ENCODE measurements around the gene OR2V1.
"Not testable (repeated sequence)": the region's sequence is repeated elsewhere in the genome, so short reads cannot be mapped to it uniquely, and the experiment has no call there.

OR2V1 gene

DNA sequence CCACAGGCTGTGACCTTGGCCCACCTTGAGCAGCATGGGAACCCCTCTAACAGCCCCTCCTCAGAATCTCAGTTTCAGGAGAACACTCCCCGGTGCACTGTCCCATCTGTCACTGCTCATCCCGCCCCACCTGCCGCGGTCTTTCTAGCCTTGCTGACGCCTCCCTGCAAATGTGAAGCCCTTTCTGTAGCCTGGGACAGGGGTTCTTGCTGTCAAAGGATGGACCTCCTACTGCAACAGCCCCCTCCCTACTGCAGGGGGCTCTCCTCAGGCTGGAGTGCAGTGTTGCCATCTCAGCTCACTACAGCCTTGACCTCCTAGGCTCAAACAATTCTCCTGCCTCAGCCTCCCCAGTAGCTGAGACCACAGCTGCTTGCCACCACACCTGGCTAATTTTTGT is 20.0 kb downstream of the OR2V1 start:
- DNase-seq, result peak in 1 of 42 donors; percentile 11
- intact Hi-C loops (cut with DNase I), result no loop called here

DNA sequence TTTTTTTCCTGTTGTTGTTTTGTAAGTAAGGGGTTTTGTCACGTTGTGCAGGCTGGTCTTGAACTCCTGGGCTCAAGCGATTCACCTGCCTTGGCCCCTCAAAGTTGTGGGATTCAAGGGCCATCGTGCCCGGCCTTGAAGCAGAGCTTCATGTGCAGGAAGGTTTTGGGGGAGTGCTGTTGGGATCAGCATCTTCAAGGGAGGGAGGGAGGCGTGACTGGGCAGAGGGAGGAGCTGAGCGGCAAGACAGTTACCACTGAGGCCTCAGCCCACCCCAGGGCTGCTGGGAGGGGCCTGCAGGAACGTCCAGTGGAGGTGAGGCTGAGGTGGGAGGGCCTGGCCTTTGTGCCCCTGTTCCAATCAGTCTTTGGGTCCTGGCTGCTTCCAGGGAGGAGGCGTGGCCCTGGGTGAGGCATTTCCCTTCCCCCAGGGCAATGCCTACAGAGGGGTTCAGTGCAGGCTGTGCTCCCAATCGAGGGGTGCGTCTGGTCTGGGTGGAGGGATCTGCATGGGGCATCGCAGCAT is 21.4 kb downstream of the OR2V1 start:
- intact Hi-C loops (cut with DNase I), result no loop called here

DNA sequence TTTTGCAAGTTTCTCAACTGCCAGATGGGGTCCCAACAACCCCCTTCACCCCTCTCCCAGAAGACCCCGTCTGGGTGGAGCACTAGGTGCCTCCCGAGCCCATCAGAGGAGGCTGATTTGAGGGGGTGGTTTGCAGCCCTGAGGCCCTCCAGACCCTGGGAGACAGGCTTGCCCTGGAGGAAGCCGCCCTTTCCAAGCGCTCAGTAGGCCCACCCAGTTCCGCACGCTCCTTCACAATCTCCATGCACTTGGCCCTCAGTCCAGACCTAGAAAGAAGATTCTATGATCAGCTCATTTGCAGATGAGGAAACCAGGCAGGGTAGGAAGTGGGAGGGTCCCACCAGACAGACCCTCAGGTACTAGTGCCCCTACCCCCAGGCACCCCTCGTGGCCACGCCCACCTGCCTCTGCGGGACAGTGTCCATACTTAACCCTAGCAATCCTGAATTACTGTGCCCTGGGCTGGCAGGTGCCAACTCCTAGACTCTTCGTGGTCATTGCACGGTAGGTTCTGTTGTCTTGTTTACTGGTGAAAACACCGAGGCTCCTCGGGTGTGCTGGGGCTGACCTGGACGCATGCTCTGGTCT is 22.3 kb downstream of the OR2V1 start:
- intact Hi-C loops (cut with DNase I), result no loop called here
- peak in 1 of 42 donors; percentile 14 for DNase-seq

More for the DNA sequence above, 21.4 kb downstream of the OR2V1 start:
- DNase-seq, result peak in 1 of 42 donors; percentile 19

DNA sequence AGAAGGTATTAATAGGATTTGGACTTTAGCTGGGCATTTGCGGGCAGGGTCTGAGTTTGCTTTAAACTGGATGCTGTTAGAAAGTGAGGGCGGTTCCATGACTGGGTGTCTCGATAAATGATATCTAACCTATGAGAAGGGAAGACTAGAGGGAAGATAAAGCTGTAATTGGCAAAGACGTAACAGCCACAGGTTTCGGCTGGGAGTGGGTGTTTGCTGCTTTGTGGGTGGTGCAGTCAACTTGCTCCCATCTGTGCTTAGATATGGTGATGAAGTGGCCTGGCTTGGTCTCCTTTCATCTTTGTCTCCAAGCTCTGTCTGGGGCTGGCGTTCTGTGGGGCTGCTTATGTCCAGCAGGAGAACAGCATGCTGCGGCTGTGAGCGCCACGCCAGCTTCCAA is 23.3 kb downstream of the OR2V1 start:
- DNase-seq, result peak in 2 of 42 donors; percentile 11 to 21
- intact Hi-C loops (cut with DNase I), result no loop called here

DNA sequence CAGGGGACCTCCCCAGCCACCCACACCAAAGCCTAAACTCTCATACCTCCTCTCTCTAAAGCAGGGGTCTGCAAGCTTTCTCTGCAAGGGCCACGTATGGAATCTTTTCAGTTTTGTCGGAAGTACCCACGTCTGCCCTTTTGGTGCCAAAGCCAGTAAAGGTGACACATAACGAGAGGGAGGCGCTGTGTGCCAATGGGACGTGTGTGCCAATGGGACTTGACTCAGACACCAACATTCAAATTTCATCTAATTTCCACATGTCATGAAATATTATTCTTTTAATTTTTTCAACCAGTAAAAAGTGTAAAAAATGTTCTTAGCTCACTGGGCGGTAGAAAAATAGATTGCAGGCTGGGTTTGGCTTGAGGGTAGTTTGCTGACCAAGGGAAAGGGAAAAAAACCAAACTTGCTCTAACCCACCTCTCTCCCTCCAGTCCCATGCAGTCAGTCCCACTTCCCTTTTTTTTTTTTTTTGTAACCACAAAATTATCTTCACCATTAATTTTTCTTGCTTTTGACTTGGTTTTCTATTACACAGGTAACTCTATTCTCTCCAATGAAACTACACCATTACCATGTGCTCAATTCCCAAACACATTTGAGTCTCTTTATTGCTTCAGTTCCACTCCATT is 25.5 kb downstream of the OR2V1 start:
- peak in 2 of 42 donors; percentile 6 to 17 for DNase-seq
- intact Hi-C loops (cut with DNase I), result no loop called here

DNA sequence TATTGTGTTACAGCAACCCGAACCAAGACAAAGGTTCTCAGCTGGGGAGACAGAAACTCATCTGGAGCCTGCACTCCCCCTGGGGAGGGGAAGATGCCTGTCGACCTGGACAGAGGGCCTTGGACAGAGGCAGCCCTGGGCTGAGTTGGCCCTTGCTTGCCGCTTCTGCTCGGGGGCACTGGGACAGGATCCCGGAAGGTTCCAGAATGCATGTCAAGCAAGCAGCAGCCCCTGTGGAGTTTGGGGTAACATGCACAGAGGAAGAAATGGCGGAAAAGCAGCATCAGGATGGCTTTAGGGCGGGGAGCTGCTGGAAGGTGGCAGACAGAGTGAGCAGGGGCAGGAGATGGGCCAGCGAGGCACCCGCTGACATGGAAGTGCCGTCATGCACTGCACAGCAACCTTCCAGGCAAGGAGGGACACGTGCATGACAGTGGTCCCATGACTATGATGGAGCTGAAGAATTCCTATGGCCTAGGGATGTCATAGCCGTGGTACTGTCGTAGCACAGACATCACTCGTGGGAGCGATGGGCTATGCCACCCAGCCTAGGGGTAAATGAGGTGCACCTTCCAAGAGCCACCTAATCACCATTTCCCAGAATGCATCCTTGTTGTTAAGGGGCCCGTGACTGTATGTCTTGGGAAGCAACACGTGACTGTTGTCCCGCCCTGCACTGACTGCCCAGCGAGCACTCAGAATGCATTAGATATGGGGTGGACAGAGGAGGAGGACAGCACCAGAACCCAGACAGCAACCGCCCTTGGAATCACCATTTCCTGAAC is 26.2 kb downstream of the OR2V1 start:
- DNase-seq, result peak in 1 of 42 donors; percentile 18
- intact Hi-C loops (cut with DNase I), result not testable (repeated sequence)

DNA sequence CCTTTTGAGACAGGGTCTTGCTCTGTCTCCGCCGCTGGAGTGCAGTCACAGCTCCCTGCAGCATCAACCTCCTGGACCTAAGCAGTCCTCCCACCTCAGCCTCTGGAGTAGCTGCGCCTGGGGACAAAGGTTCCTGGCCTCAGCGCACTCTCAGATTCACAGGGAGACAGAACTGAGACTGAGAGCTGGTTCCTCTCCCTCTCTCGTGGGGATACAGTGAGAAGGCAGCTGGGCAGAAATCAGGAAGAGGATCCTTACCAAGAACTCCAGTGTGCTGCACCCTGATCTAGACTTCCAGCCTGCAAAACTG is 26.8 kb downstream of the OR2V1 start:
- peak in 1 of 42 donors; percentile 24 for DNase-seq
- intact Hi-C loops (cut with DNase I), result not testable (repeated sequence)

DNA sequence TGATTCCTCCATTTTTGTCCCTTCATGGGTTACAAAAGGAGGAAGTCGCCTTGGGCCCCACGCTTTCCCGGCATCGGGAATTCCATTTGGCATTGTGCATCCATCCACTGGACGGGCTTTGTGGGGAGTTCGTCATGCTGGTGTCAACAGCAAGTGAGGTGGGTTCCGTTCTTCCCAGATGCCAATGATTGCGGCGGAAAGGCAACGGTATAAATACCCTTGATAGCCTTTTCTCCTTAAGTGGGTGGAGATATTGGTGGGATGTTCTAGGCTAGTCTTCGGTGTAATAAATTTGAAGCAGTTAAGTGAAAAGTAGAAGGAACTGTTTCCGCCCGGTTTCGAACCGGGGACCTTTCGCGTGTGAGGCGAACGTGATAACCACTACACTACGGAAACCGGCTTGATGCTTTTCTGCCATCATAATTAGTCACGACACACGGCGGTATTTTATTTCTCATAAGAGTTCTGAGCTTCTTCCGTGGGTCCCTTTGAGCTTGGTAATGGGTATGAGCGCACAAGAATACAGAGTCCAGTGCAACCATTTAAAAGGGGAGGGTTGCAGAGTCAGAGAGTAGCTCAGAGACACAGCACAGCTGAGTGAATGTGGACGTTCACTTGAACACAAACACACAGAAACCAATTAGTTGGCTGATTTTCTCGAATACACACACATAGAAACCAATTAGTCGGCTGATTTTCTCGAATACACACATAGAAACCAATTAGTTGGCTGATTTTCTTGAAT is 28.9 kb downstream of the OR2V1 start:
- DNase-seq; intact Hi-C loops (cut with DNase I): not testable (repeated sequence)

DNA sequence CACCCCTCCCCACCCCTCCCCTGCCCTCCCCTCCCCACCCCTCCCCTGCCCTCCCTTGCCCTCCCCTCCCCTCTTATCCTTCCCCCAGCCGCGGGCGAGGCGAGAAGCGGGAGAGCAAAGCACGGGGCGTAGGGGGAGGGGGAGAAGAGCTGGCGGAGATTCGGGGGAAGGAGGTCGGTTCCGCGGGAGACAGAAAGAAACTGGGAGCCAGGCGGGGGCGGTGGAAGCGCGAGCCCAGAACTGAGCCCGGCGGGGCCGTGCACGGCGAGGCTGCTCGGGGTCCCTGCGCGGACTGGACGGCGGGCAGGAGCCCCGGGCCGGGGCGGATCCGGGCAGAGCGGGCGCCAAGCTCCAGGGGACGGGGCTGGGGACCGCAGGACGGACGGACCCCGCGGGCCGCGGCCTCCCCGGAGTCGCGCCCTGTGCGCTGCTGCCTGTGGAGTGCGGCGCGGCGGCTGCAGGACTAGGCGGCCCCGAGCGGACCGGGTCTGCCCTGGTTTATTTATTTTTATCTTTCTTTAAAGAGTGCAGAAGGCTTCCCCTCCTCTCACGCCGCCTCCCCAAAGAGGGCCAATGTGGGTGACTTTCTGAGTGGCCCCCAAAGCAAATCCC is 29.8 kb downstream of the OR2V1 start:
- DNase-seq, result peak in 1 of 42 donors; percentile 35
- intact Hi-C loops (cut with DNase I), result not testable (repeated sequence)

DNA sequence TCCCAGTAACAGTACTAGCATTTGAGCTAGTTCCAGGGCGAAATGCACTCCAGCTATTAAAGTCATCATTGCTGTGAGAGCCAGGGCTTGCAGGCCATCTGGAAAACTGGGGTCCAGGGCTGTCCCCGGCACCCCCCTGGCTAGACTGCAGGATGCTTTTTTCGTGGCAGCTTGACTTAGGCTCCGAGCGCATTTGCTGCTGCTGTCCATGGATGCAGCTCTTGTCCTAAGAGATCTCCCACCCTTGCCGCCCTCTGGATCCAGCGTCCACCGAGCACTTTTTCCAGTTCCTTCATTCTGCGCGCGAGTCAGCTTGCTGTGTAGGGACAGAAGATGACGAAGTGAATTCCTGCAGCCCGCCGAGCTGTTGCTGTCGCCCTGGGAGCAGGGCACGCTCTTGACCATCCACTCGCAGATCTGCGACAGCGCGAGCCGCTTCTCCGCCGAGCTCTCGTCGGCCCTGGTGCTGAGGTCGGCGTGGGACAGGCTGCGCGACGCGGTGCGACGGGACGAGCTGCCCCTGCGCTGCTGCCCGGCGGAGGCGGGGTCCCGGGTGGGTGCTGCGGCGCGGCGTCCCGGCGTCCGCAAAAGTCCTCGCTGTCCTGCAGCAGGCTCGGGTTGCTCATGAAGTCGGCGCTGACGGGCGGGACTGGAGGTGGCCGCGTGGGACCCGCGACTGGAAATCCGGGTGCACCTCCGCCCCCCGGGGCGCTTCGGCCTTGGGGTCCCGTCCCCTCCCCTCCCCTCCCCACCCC is 30.7 kb downstream of the OR2V1 start:
- peak in 1 of 42 donors; percentile 26 for DNase-seq
- intact Hi-C loops (cut with DNase I), result no loop called here

DNA sequence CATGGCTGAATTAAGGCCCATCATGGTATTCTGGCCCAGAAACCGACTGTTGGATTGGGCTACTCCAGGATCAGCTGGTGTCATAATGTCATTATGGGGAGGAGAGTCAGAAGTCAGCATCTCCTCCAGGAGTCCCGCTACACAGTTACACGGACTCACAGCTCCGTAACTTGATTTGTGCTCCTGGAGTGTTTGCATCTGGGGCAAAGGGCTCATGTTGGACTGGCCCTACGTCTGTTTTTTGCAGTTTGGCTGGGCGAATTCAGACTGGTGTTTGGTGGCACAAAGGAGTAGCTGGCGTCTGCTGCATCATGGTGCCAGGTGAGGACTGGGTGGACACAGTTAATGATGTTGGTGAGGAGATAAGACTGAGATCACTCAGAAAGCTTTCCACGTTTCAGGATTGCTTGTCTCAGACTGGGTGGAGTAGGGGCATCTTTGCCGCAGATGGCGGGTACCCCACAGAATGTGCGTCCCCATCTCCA is 31.3 kb downstream of the OR2V1 start:
- intact Hi-C loops (cut with DNase I), result no loop called here
- peak in 1 of 42 donors; percentile 2 for DNase-seq

DNA sequence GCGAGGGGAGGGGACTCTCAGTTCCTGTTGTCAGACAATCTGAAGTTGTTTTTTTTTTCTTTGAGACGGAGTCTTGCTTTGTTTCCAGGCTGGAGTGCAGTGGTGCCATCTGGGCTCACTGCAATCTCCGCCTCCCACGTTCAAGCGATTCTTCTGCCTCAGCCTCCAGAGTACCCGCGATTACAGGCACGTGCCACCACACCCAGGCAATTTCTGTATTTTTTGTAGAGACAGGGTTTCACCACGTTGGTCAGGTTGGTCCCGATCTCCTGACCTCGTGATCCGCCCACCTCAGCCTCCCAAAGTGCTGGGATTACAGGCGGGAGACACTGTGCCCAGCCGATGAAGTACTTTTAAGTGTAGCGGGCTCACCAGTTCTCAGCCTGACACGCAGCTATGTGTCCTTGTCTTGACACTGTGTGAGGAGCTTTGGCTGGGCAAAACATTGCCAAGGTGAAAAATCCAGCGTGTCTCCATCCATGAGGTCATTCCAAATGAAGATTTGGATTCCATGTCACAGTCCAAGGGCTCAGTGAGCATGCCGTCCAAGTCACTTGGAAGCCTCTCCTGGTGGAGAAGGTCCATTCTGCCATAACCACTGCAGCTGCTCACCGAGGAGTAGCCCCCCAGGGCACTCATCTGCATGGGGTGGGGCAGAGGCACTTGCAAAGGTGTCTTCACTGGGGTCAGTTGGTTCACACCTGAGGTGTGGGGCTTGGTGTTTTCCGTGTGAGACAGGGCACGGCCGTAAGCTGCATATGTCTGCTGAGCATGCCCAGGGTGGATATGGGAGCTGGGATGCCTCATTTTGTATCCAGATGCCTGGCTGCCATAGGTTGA is 32.0 kb downstream of the OR2V1 start:
- intact Hi-C loops (cut with DNase I), result no loop called here
- no peak for DNase-seq

DNA sequence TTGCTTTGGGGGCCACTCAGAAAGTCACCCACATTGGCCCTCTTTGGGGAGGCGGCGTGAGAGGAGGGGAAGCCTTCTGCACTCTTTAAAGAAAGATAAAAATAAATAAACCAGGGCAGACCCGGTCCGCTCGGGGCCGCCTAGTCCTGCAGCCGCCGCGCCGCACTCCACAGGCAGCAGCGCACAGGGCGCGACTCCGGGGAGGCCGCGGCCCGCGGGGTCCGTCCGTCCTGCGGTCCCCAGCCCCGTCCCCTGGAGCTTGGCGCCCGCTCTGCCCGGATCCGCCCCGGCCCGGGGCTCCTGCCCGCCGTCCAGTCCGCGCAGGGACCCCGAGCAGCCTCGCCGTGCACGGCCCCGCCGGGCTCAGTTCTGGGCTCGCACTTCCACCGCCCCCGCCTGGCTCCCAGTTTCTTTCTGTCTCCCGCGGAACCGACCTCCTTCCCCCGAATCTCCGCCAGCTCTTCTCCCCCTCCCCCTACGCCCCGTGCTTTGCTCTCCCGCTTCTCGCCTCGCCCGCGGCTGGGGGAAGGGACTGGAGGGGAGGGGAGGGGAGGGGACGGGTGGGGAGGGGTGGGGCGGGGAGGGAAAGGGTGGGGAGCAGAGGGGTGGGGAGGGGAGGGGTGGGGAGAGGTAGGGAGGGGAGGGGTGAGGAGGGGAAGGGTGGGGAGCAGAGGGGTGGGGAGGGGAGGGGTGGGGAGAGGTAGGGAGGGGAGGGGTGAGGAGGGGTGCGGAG is 33.0 kb downstream of the OR2V1 start:
- DNase-seq; intact Hi-C loops (cut with DNase I): not testable (repeated sequence)

DNA sequence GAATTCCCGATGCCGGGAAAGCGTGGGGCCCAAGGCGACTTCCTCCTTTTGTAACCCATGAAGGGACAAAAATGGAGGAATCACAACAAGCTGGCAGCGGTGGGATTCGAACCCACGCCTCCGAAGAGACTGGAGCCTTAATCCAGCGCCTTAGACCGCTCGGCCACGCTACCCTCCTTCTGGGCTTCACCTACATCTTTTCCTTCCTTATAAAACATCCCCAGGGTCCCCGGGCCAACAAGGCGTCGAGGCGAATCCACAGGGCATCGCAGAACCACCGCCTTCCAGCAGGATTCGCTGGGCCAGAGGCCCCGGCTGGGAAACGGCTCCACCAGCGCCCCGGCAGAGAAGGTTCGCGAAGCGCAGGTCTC is 33.6 kb downstream of the OR2V1 start:
- DNase-seq; intact Hi-C loops (cut with DNase I): not testable (repeated sequence)

DNA sequence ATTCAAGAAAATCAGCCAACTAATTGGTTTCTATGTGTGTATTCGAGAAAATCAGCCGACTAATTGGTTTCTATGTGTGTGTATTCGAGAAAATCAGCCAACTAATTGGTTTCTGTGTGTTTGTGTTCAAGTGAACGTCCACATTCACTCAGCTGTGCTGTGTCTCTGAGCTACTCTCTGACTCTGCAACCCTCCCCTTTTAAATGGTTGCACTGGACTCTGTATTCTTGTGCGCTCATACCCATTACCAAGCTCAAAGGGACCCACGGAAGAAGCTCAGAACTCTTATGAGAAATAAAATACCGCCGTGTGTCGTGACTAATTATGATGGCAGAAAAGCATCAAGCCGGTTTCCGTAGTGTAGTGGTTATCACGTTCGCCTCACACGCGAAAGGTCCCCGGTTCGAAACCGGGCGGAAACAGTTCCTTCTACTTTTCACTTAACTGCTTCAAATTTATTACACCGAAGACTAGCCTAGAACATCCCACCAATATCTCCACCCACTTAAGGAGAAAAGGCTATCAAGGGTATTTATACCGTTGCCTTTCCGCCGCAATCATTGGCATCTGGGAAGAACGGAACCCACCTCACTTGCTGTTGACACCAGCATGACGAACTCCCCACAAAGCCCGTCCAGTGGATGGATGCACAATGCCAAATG is 34.1 kb downstream of the OR2V1 start:
- intact Hi-C loops (cut with DNase I); DNase-seq: not testable (repeated sequence)

DNA sequence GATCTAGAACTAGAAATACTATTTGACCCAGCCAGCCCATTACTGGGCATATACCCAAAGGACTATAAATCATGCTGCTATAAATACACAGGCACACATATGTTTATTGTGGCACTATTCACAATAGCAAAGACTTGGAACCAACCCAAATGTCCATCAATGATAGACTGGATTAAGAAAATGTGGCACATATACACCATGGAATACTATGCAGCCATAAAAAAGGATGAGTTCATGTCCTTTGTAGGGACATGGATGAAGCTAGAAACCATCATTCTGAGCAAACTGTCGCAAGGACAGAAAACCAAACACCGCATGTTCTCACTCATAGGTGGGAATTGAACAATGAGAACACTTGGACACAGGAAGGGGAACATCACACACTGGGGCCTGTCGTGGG is 35.8 kb downstream of the OR2V1 start:
- intact Hi-C loops (cut with DNase I); DNase-seq: not testable (repeated sequence)

Data from head of caudate nucleus (tissue), 42 donors.